ENCODE measurements around the gene GABRR1.

Gene GABRR1

DNA sequence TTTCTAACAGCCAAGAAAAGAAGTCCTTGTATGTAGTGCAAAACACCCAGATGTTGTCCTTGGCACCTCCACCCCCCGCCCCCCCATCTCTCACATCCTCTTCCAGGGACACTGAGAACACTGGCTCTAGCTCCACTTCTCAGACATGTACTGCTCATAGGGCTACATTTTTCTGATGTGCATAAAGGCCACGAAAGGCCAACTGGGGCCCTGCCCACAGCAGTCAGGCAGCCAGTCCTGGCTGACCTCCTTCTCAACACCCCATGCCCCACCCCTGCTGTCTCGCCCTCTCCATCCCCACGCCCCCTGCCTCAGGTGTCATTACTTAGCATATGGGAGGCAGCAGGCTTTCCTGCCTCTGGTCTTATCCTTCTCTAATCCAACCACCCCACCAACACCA, 11.3 kb downstream of the GABRR1 start:
- no peak overlapping the region for H3K4me3 ChIP-seq (ENCODE audit: low read length)
- TF ChIP-seq, protein P1, sequence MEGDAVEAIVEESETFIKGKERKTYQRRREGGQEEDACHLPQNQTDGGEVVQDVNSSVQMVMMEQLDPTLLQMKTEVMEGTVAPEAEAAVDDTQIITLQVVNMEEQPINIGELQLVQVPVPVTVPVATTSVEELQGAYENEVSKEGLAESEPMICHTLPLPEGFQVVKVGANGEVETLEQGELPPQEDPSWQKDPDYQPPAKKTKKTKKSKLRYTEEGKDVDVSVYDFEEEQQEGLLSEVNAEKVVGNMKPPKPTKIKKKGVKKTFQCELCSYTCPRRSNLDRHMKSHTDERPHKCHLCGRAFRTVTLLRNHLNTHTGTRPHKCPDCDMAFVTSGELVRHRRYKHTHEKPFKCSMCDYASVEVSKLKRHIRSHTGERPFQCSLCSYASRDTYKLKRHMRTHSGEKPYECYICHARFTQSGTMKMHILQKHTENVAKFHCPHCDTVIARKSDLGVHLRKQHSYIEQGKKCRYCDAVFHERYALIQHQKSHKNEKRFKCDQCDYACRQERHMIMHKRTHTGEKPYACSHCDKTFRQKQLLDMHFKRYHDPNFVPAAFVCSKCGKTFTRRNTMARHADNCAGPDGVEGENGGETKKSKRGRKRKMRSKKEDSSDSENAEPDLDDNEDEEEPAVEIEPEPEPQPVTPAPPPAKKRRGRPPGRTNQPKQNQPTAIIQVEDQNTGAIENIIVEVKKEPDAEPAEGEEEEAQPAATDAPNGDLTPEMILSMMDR (conservative IDR thresholded peaks at IDR 0.05; ENCODE audit: low read length) = no peak
- DNase-seq (ENCODE audit: low read depth) = no peak

DNA sequence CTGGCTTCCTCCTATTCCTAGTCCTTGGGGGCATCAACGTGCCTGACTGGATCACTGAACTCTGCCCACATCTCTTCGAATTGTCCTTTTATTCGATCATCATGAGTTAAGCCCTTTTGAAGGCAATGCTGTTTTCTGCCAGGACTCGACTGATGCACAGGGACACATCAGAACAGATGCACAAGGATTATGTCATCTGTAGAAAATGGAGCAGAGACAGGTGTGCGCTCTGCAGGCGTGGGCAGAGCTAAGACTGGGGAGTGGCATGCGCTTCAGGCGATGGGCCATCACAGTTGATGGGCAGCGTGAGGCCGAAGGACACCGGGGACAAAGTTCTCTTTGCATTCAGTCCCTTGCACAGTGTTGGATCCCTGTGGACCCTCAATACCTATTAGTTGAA, 13.1 kb downstream of the GABRR1 start:
- TF ChIP-seq, protein P1 (conservative IDR thresholded peaks at IDR 0.05; ENCODE audit: low read length) = no peak
- DNase-seq (ENCODE audit: low read depth) = no peak
- no peak overlapping the region for H3K4me3 ChIP-seq (ENCODE audit: low read length)

DNA sequence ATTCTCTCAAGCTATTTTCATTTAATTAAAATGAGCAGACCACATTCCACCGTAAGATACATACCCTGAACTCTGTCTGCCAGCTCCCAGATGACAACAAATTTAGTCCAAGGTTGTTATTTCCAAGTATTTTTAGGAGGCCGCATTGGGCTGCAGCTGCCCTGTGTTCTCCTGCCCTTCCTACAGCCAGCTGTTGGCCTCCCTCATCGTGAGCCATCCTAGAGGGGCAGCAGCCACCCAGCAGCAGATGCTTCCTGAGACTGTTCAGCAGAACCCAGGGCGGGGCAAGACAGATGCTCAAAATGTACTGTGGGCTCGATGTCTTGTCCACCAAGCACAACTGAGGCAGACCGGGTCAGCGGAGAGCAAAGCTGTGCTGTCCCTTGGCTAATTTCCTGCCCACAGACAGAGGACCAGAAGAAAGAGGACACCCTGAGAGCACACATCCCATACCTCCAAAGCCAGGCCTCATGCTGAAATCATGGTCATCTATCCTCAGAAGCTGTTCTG, 16.4 kb downstream of the GABRR1 start:
- no peak for DNase-seq (ENCODE audit: low read depth)

DNA sequence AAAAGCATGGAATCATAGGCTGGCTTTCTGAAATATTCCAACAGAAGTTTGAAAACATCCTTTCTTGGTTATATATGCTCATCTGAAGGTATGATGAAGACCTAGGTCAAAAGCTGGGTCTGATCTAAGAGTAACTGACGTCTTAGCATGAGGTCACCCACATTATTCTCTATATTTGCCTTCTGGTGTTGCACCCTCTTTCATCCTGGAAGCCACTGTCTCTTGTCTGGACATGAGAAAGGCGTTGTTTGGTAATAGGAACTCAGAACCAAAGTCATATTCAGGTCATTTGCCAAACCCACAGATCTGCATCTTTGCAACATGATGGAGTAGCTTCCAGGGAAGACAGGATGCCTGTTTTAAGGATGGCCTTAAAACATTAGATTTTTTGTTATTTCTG, 17.6 kb downstream of the GABRR1 start:
- TF ChIP-seq, protein P1 (conservative IDR thresholded peaks at IDR 0.05; ENCODE audit: low read length) = no peak
- H3K4me3 ChIP-seq (ENCODE audit: low read length) = no peak overlapping the region
- DNase-seq (ENCODE audit: low read depth) = no peak

More for the DNA sequence above, 16.4 kb downstream of the GABRR1 start:
- no peak overlapping the region for H3K4me3 ChIP-seq (ENCODE audit: low read length)
- TF ChIP-seq, protein P1 (conservative IDR thresholded peaks at IDR 0.05; ENCODE audit: low read length) = no peak

DNA sequence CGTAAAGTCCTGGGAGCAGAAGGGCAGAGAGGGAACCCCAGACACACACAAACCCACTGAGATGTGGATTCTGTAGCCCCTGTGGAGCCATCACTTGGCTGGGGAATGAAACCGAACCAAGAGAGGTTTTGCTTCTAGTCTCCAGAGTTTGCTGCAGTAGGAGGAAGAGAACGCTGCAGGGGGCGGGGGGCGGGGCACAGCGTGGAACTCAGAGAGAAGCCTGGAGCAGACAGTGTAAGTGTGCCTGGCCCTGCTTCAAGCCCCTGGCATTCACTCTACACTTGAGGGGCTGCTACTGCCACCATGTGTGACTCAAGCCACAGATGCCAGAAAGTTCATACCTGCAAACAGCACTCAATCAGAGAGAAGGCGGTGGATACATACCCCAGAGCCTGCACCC, 18.9 kb downstream of the GABRR1 start:
- H3K4me3 ChIP-seq (ENCODE audit: low read length) = no peak overlapping the region
- TF ChIP-seq, protein P1 (conservative IDR thresholded peaks at IDR 0.05; ENCODE audit: low read length) = no peak
- no peak for DNase-seq (ENCODE audit: low read depth)

DNA sequence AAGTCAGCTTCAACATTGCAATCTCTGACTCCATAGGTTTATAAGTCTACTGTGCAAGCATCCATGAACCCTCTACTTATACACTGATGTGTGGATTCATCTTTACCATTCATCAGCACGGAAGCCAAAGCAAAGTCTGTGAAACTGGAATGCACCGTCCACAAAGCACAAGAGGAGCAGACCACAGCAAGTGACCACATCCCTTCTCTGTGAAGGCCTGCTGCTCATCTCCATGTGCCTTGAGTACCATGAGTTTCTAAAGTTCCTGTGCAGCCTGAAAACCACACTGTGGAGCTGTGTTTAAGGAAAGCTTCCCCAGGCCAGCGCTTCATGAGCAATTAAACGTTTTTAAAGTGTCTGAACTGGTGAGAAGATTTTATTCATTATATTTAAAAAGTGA, 20.0 kb downstream of the GABRR1 start:
- DNase-seq (ENCODE audit: low read depth) = no peak
- no peak overlapping the region for H3K4me3 ChIP-seq (ENCODE audit: low read length)
- TF ChIP-seq, protein P1 (conservative IDR thresholded peaks at IDR 0.05; ENCODE audit: low read length) = no peak

DNA sequence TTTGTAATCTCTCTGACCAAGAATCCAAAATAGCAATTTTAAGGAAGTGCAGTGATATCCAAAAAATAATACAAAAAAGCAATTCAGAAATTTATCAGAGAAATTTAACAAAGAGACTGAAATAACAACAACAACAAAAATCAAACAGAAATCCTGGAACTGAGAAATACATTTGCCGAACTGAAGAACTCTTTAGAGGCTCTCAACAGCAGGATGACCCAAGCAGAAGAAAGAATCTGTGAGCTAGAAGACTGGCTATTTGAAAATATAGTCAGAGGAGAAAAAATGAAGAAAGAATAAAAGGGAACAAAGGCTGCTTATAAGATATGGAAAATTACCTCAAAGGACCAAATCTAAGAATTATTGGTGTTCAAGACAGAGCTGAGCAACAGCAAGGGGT, 22.6 kb downstream of the GABRR1 start:
- TF ChIP-seq, protein P1 (conservative IDR thresholded peaks at IDR 0.05; ENCODE audit: low read length) = no peak
- DNase-seq (ENCODE audit: low read depth) = no peak
- H3K4me3 ChIP-seq (ENCODE audit: low read length) = no peak overlapping the region
